Left kidney (tissue), 2 donors: Measurements from ENCODE around the gene NDE1. TPM values are rescaled to one million over a fixed set of nuclear protein-coding genes. Genes with fewer than 3 reads are reported as not detected.
"Not testable (repeated sequence)": the region's sequence is repeated elsewhere in the genome, so short reads cannot be mapped to it uniquely, and the experiment has no call there.

ENCODE experiments used
- DNase-seq: peaks from one replicate; pipeline ENCODE4 v3.0.0-alpha.2; 2013
- polyA plus RNA-seq: library from polyadenylated mRNA; unstranded; fragments of 120-200 nt; gene quantifications from one replicate; pipeline ENCODE4 v1.2.1, GENCODE V29; 2013; ENCODE audit not compliant: insufficient read length

Gene NDE1
- polyA plus RNA-seq, 1 donor, result 50.5 TPM

- DNase-seq, result no peak
Observed at GRCh38 chr16:15649727-15650018, 372 bp upstream of the NDE1 start.

- no peak for DNase-seq
Observed at GRCh38 chr16:15650698-15651171, 690 bp downstream of the NDE1 start.

GRCh38 chr16:15652293-15653001, 2.4 kb downstream of the NDE1 start:
- DNase-seq, result no peak

DNA sequence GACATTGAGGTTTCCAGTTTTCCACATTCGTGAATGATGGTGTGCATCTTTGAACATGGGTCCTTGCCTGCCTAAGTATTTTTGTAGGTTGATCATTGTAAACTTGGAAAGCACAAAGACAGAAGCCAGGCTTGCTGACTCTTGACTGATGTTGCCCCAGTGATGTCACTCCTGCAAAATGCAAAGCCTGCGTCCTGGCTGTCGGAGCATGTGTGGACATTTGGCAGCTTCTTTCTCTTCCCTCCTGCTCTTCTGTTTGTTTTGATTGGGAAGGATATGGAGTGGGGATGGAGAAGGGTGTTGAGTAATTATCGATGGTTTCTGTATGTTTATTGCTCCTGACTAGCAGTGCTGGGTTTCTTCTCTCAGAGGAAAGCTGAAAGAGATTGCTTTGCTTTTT, 3.2 kb downstream of the NDE1 start:
- no peak for DNase-seq

DNA sequence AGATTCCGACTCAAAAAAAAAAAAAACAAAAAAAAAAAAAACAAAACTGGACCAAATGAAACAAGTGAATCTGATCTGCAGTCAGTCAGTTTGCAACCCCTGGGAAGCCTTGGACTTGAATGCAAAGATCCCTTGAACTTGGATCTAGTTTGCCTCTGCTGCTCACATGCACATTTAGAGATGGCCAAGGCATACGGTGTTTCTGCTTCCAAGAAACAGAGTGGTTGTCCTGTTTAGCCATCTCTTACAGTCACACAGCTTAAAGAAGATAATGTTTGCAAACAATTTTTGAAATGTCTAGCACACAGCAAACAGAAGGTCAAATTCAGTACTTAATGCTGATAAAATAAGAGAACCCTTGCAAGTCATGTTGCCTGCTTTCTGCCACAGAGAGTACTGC, 4.5 kb downstream of the NDE1 start:
- DNase-seq, result no peak

DNA sequence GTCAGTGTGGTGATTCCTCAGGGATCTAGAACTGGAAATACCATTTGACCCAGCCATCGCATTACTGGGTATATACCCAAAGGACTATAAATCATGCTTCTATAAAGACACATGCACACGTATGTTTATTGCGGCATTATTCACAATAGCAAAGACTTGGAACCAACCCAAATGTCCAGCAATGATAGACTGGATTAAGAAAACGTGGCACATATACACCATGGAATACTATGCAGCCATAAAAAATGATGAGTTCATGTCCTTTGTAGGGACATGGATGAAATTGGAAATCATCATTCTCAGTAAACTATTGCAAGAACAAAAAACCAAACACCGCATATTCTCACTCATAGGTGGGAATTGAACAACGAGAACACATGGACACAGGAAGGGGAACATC, 5.5 kb downstream of the NDE1 start:
- not testable (repeated sequence) for DNase-seq

DNA sequence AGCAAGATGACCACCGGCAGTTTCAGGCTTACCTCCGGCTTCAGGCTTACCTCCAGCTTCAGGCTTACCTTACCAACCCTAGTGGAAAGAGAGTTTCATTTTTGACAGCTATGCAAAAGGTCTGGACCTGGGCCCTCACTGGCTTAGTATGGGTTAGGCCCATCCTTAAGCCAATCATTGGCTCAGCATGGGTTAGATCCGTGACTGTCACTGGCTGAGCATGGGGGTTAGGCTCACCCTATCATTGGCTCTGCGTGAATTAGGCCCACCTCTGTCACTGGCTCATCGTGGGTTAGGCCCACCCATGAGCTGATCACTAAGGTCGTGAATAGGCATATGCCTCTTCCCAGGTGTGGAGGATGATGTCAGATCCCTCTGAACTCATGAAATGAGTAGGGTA, 8.1 kb downstream of the NDE1 start:
- no peak for DNase-seq

- no peak for DNase-seq
Observed at GRCh38 chr16:15658556-15658955, 8.5 kb downstream of the NDE1 start.

DNA sequence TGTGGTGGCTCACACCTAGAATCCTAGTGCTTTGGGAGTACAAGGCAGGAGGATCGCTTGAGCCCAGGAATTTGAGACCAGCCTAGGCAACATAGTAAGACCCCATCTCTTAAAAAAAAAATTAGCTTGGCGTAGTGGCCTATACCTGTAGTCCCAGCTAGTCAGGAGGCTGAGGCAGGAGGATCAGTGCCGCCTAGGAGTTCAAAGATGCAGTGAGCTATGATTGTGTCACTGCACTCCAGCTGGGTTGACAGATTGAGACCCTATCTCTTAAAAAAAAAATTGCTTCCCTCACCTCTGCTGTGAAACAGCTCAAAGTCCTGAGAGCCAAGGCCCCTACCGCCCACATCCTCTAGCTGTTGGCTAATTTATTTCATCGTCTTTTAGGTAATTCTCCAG, 10.2 kb downstream of the NDE1 start:
- DNase-seq, result no peak

GRCh38 chr16:15665107-15665506, 15.1 kb downstream of the NDE1 start:
- DNase-seq, result no peak

GRCh38 chr16:15667091-15667742, 17.2 kb downstream of the NDE1 start:
- DNase-seq, result no peak

- no peak for DNase-seq
Observed at GRCh38 chr16:15671530-15672117, 21.6 kb downstream of the NDE1 start.

GRCh38 chr16:15672127-15672513, 22.1 kb downstream of the NDE1 start:
- DNase-seq, result not testable (repeated sequence)

- DNase-seq, result peak; percentile 68
Observed at GRCh38 chr16:15672514-15673167, 22.6 kb downstream of the NDE1 start.

GRCh38 chr16:15674571-15674970, 24.5 kb downstream of the NDE1 start:
- no peak for DNase-seq

GRCh38 chr16:15676506-15676905, 26.5 kb downstream of the NDE1 start:
- DNase-seq, result no peak

GRCh38 chr16:15677447-15677846, 27.4 kb downstream of the NDE1 start:
- DNase-seq, result no peak

DNA sequence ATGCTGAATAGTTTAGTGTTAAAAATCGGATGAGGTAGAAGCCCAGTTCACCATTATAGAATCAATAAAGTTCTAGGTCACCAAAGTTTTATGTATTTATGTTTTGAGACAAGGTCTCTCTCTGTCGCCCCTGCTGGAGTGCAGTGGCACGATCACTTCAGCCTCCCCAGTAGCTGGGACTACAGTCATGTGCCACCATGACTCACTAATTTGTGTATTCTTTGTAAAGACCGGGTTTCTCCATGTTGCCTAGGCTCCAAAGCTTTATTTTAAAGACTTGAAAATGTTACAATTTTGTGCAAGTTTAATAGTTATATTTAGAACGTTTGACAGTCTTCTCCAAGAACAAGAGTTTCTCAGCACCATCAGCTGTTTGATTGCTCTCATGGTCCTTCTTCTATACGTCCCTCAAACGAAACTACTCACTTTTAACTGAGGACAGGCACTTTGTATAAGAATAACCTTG, 32.1 kb downstream of the NDE1 start:
- DNase-seq, result no peak

GRCh38 chr16:15686287-15686686, 36.2 kb downstream of the NDE1 start:
- no peak for DNase-seq

DNA sequence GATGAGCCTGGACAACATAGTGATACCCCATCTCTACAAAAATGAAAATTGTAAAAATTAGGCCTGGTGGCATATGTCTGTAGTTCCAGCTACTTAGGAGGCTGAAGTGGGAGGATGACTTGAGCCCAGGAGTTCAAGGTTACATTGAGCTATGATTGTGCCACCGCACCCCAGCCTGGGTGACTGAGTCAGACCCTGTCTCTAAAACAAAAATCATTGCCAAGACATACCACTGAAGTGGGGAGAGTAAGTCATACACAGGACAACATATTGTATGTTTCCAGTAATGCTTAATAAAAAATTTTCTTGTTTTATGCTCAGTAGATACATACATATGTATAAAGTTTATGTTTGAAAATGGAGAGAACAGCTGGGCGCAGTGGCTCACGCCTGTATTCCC, 39.2 kb downstream of the NDE1 start:
- no peak for DNase-seq

DNA sequence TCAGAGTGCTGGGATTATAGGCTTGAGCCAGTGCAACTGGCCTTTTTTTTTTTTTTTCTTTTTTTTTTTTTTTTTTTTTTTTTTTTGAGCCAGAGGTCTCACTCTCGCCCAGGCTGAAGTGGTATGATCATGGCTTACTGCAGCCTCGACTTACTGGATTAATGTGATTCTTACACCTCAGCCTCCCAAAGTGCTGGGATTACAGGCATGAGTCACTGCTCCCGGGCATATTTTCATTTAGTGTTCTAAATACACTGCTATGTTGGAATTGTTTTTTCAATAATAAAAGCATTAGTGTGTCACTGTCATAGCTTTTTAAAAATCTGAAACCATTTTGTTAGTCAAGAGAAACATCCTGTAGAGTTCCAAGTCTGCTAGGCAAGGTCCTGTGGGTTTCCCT, 40.3 kb downstream of the NDE1 start:
- DNase-seq, result no peak

DNA sequence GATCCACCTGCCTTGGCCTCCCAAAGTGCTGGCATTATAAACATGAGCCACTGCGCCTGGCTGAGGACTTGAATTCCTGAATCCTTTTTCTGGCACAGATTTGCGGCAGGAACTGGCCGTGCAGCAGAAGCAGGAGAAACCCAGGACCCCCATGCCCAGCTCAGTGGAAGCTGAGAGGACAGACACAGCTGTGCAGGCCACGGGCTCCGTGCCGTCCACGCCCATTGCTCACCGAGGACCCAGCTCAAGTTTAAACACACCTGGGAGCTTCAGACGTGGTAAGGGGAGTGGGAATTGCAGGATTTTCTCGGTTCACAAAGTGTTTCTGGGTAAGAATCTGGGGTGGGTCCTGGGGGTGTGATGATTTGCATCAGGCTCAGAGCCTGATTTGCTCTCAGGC, 41.0 kb downstream of the NDE1 start:
- no peak for DNase-seq

GRCh38 chr16:15692508-15692907, 42.5 kb downstream of the NDE1 start:
- DNase-seq, result not testable (repeated sequence)
